ENCODE data around the gene JAZF1. TPM values are rescaled to one million over a fixed set of nuclear protein-coding genes. Genes with fewer than 3 reads are reported as not detected.

Gene JAZF1
- polyA plus RNA-seq, 3 donors: 2.6 to 25.1 (median 8.3) TPM

DNA sequence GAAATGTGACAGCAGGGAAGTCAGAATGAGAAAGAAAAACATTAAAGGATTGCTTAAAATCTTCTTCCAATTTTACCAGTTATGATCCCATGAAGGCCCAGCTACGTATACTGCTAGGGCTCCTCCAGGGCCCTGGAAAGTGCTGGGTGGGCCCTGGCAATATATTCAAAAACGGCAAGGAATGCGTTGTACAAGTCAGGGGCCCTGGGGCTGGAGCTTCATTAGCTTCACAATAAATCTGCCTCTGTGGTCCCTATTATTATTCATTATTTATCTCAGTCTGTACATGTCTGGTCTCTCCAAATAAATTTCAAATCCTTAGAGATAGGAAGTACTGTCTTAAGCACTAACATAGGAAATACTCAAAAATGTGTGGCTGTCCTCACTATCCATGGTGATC lies 7.6 kb downstream of the JAZF1 start:
- 87 to 93% (median 93%) methylated on average over 3 of the region's 3 CpGs for WGBS, 3 donors
- H3K27ac ChIP-seq (ENCODE audit: low read depth, low read length): no peak overlapping the region

DNA sequence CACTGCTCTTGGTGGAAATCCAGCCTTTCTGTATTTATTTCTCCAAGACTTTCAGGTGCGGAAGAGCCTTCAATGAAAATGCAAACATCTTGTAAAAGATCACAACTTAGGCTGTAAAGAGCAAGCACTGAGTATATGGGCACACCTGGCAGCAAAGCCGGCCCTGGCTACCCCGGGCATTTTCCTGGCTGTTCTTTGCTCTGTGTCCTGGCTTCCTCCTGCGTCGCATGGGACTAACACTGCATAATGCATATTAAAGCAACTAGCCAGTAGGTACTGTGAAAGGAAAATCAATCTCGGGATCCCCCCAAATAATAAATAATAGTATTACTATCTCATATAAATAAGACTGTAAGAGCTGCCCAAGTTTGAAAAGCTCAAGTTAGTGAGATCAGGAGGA lies 9.9 kb downstream of the JAZF1 start:
- WGBS, 3 donors: 87 to 96% (median 94%) methylated on average over 6 of the region's 6 CpGs
- H3K27ac ChIP-seq (ENCODE audit: low read depth, low read length): no peak overlapping the region

DNA sequence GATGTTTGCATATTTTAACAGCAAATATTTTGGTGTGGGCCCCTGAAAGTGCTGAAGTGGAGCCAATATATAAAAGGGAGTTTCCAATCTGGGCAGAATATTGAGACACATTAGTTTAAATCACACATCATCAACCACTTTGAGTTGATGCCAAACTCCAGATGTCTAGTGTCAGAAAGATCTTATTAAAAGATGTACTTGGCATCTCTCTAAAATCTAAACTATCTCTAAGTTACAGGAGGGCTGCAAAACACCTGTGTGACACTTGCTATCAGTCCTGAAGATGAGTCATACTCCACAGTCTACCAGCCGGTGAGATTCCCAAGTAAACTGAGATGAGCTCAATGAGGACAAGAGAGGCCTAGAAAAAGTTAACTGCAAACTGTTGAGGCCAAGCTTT lies 11.4 kb downstream of the JAZF1 start:
- 57 to 72% (median 70%) methylated on average over 1 of the region's 1 CpG for WGBS, 3 donors
- H3K27ac ChIP-seq (ENCODE audit: low read depth, low read length): no peak overlapping the region

DNA sequence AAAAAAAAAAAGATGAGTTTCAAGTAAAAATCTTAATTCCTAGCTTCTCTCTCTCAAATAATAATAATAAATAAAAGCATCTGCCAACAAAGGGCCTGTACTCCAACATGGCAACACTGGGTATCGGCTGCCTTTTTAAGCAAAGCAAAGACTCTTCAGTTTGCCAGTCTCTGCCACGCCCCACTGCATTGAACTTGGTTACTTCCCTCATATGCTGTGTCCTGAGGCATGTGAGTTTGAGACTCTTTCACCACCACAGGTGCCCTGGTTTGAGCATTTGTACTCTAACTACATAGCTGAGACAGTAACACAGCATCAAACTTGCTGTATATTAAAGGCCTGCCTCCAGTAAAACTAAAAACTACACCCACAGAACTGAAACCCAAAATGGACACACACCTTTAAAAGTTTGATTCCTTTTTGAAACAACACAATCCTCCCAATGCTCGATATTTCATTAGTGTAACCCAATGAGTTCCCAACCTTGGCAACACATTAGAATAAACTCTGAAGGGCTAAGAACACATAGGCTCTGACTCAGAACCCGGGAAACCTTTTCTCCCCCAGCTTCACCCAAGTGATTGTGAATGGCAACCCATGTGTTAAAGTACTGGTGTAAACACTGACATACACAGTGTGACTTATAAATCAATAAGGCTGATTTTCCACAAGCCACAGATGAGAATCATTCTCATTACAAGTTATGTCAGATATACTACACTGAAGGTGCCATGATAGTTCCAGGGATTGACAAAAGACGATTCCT lies 12.0 kb downstream of the JAZF1 start:
- 89 to 94% (median 91%) methylated on average over 5 of the region's 5 CpGs for WGBS, 3 donors
- no peak overlapping the region for H3K27ac ChIP-seq (ENCODE audit: low read depth, low read length)

DNA sequence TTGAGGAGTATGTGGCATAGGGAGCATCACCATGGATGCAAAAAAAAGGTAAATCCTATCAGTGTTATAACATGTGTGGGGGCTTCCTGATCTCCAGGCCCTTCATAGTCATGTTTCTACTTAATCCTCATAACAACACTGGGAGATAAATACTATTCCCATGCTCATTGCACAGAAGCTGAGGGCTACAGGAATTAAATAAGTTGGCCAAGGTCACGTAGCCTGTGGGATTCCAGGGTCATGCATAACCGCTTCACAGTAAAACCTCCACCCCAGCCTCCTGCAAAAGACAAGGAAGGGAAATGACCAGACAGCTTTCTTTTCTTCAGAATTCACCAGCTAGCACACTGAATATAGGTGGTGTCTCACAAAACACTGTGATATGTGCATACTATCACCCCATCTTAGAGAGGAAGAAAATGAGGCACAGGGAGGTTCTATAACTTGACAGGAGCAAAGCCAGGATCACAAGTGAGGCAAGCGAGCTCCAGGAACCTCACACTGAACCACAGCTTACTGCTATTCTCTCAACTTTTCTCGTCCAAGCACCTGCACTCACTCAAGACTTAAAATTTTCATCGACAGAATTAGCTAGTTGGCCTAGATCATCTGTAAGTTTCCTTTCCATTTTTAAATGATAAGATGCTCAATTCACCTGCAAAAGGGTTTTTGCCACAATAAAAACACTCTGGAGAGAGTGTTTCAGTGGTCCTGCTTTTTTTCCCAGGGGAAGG lies 13.4 kb downstream of the JAZF1 start:
- WGBS, 3 donors: 88 to 94% (median 91%) methylated on average over 5 of the region's 5 CpGs
- no peak overlapping the region for H3K27ac ChIP-seq (ENCODE audit: low read depth, low read length)

DNA sequence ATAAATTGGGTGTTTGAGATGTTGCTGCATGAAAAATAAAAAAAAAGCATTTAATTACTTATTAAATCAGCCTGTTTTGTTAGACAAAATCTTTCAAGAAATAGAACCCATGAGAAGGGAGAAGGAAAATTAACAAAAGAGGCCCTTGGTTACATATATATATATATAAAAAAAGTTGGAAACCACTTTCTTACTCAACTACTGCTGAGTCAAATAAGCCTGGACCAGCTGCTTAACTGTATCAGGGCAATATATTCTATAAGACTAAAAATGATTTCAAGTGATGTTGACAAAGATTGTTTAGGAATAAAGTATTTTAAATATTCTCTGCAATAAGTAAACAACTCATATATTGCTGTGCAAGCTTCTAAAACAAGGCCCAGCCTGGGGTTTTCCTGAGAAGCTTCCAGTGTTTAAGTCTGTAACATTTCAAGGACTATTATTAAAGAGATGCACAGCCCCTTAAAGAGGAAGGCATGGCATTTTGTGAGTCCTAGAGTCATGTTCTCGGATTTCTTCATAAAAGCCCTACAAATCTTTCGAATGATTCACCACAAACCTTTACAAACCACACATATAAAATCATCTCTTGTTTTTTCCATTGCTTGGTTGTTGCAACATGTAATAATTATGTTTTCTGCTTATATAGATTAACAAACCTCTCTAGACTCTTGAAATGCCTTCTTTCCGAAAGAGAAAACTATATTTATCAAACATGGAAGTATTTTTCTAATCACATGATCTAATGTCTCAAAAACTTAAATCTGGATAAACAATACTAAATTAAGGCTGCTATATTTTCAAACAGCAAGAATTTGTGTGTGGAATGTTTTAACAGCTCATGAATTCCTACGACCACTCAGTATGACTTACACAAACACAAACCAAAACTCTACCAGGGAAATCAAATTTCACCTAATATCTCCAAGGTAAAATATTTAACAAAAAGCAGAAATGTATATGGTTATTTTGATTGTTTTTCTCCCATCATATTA lies 14.3 kb downstream of the JAZF1 start:
- 84 to 93% (median 88%) methylated on average over 4 of the region's 4 CpGs for WGBS, 3 donors
- no peak overlapping the region for H3K27ac ChIP-seq (ENCODE audit: low read depth, low read length)

DNA sequence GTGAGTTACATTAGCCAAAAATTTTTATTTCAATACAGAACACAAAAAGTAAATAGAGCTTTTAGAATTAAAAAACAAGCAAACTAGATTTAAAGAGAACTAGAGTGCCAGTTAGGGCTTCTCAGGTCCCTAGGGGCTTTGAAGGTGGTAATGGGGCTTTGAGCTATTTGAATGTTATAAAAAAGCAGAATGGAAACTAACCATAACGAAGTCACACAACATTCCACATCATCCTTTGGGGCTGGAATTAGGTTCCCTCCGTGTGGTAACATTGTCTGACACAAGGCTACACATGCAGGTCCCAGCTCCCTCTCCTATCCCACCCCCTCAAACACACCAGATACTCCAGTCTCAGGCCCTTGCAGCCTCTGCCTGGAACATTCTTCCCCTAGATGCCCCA lies 15.3 kb downstream of the JAZF1 start:
- no peak overlapping the region for H3K27ac ChIP-seq (ENCODE audit: low read depth, low read length)
- 74 to 83% (median 82%) methylated on average over 2 of the region's 2 CpGs for WGBS, 3 donors

DNA sequence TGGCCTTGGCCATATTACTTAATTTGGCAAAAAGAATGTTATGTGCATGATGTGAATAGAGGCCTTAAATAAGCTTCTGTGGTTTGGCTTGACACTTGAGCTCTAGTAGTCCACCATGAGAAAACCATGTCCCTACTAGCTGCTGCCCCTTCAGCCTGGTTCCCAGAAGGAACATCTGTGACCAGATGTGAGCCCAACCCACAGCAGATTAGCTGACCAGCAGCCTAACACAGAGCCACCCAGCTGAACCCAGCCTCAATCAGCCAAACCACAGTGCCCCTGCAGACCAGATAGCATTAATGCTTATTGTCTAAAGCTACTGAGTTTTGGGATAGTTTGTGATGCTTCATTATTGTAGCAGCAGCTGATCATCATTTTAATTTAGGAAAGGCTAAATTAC lies 16.6 kb downstream of the JAZF1 start:
- H3K27ac ChIP-seq (ENCODE audit: low read depth, low read length): no peak overlapping the region

DNA sequence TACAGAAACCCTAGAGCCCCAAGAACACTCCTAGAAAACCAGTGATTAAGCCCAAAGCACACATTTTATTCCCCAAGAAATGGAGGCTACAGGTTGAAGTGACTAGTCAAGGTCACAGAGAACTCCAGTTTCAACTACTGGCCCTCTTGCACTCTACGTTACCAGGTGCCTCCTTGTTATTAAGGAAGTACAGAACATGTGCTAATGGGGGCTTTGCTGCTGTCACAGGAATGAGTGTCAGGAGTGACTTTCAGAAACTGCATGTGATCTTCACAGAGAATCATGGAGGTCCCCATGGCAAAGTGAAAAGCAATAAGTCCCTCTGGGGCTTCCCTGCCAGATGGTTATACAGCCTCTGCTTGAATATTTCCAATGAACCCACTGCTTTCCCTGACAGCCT lies 19.3 kb downstream of the JAZF1 start:
- 94 to 100% (median 95%) methylated on average over 1 of the region's 1 CpG for WGBS, 3 donors
- H3K27ac ChIP-seq (ENCODE audit: low read depth, low read length): no peak overlapping the region

DNA sequence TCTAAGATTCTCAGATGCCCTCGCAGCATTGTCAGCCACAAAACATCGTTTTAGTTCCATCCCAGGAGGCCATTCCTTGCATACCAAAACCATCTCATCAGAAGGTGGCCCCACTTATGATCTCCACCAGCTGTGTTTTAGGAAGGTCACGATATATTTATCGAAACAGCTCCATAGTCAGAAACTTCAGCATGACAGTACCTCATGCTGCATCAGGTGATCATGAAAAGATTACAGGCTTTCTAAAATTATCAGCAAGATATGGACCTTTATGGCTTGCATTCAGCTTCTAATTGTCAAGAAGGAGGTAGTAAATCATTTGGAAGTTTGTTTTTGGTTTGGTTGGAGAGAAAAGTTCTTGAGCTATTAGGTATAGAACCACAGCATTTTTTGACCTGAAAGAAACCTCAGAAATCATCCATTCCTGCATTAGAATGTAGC lies 20.0 kb downstream of the JAZF1 start:
- no peak overlapping the region for H3K27ac ChIP-seq (ENCODE audit: low read depth, low read length)
- 86 to 92% (median 88%) methylated on average over 4 of the region's 4 CpGs for WGBS, 3 donors

DNA sequence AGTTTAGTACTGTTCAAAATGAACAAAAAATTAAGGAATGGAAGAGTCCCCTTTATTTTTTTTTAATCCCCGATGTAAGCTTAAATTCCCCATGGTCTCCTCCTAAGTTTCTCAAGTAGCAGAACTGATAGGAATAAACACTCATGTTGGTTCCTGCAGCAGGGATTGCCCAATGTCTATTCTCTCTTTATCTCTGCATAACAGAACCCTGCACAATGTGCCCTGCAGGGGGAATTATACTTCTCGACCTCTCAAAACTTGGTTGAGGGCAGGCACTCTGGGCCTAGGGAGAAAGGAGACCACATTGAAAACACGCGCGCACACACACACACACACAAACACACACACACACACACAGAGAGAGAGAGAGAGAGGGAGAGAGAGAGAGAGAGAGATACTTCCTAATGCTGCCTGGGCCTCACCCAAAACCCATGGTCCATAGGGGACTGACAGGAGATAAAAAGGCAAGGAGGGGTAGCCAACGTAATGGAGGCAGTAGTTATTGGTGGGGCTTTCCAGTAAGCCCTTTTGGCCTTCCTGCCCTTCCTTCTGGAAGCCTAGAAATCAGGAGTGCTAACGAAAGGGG lies 22.7 kb downstream of the JAZF1 start:
- no peak overlapping the region for H3K27ac ChIP-seq (ENCODE audit: low read depth, low read length)
- WGBS, 3 donors: 77 to 92% (median 80%) methylated on average over 7 of the region's 7 CpGs

DNA sequence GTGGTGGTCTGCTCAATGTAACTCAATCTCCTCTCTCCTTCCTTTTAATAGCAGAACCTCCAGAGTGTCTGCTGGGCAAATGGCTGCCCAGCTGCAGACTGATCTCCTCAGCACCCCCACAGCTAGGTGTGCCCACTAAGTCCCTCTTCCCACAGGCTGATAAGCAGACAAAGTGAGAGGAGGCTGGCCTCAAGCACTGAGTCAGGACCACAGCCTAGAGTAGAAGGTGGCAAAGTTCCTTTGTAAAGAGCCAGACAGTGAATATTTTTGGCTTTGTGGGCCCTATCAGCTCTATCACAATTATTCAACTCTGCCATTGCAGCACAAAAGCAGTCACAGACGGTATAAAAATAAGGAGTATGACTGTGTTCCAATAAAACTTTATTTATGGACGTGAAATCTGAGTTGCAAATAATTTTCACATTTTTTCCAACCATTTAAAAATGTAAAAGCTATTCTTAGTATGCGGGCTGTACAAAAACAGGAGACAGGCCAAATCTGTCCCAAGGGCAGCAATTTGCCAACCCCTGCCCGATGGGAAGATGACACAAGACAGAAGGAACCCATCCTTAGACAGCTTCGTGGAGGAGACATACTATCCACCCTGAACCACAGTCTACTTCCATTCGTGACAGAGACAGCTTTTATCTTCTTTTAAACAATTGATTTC lies 23.4 kb downstream of the JAZF1 start:
- WGBS, 3 donors: 73 to 91% (median 85%) methylated on average over 6 of the region's 6 CpGs
- H3K27ac ChIP-seq (ENCODE audit: low read depth, low read length): no peak overlapping the region

DNA sequence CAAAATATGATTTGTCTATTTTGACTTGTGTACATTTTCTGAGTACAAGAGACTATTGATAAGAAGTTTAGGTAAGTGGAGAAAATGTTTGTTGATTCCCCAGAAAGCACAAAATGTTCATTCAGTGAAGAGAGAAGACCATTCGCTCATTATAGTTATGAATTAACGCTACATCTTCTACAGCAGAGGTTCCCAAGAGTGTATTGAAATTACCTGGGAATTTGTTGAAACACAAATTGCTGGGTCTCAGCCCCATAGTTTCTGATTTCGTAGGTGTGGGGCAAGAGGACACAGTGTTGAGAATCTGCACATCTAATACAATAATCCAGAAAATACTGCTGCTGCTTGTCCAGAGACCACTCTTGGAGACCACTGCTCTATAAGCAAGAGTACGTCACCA lies 24.2 kb downstream of the JAZF1 start:
- WGBS, 3 donors: 72 to 97% (median 82%) methylated on average over 4 of the region's 4 CpGs

DNA sequence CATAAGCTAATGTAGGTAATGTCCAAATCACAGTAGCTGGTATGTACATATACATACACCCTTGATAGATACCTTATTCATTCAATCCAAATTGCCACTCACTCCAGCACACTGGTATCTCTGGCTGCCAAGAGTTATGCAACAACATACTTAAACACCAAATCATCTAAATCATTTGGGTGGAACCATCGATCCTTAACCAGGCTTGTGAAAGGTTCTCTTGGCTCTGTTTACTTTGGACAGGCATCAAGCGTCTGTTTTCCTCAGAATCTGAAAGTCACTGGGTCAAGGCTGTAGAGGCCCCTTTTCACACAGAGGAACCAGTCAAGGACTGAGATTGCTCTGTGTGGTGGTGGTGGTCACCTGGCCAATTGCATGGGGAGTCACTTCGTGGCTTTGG lies 24.6 kb downstream of the JAZF1 start:
- 27 to 69% (median 52%) methylated on average over 3 of the region's 3 CpGs for WGBS, 3 donors

More for the DNA sequence above, 24.2 kb downstream of the JAZF1 start:
- H3K27ac ChIP-seq (ENCODE audit: low read depth, low read length): no peak overlapping the region

DNA sequence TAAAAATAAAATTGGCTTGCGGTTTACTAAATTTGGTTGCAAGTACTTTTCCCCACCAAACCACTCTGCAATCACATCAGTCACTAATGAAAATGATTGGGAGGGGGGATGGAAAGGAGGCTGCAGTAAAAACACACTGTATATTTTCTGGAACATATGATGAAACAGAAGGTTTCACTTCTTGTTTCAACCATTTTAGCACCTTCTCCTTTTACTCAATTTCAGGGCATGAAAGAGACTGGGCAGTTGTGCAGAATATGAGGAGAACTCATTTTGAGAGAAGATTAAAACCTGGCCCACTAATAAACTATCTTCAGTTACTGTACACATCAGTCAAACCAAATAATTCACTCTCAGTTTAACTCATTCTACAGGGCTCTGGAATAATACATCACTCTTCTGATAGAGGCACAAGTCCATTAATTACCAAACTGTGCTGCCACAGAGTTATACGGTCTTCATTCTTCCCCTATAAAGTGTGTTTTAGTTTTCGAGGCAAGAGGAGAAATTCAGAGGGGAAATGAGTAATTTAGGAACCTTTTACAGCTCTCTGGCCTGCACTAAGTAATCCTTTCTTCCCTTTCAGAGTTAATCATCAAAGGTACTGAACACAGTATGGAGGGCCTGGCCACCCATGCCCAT lies 25.5 kb downstream of the JAZF1 start:
- WGBS, 3 donors: 44 to 84% (median 54%) methylated on average over 3 of the region's 3 CpGs
- no peak overlapping the region for H3K27ac ChIP-seq (ENCODE audit: low read depth, low read length)

More for the DNA sequence above, 24.6 kb downstream of the JAZF1 start:
- H3K27ac ChIP-seq (ENCODE audit: low read depth, low read length): no peak overlapping the region

DNA sequence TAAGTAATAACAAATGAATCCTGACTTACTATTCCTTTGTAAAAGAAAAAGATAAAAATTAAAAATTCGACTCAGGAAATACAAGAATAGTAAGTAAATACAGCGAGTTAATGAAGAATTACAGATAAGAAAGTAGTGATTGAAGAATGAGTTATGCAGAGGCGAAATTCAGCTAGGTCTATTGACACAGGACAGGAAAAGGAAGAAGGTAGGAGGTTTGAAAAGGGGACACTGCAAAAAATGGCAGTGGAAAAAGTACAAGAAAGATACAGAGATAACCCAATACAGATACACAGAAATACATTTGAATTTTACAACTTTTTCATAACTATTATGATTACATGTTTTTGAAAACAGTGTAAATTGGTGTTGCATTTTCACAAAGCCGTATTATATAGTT lies 28.0 kb downstream of the JAZF1 start:
- 65 to 88% (median 69%) methylated on average over 4 of the region's 4 CpGs for WGBS, 3 donors
- H3K27ac ChIP-seq (ENCODE audit: low read depth, low read length): no peak overlapping the region

DNA sequence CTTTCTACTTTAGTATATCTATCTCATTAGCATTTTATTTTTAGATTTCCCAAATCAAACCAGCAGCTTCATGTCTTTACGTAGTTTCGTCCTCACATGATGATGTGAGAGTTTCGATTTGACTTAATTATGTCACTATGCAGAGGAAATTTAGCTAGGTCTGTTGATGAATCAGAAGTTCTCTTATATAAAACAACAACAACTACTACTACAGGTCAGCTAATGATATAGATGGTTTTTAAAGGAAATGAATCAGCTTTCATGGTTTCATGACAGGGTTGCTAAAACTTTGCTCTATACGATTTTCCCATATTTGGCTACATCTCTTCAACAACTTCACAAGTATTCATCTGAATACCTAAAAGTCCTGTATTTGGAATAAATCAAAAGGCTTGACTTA lies 28.6 kb downstream of the JAZF1 start:
- WGBS, 3 donors: 79 to 95% (median 82%) methylated on average over 4 of the region's 4 CpGs
- no peak overlapping the region for H3K27ac ChIP-seq (ENCODE audit: low read depth, low read length)
